ENCODE data around the gene CACNB2. TPM values are rescaled to one million over a fixed set of nuclear protein-coding genes. Genes with fewer than 3 reads are reported as not detected.
"Not testable (repeated sequence)": the region's sequence is repeated elsewhere in the genome, so short reads cannot be mapped to it uniquely, and the experiment has no call there.

The CACNB2 gene
- total and polyA plus RNA-seq, 4 donors, result 0.90 to 23.9 (median 3.7) TPM

- peak overlapping the region in 1 of 2 donors; percentile 41 for H3K27ac ChIP-seq (ENCODE audit: low read depth in 1 of 2, low read length in 1 of 2)
- no peaks in the 10 kb centered on the region for H3K27me3 ChIP-seq (ENCODE audit: control insufficient read depth in 3 of 3, insufficient read depth in 3 of 3, low read length in 2 of 3)
- WGBS, 2 donors, result 72 to 79% methylated on average over 5 of the region's 5 CpGs
- H3K4me3 ChIP-seq, result no peak overlapping the region
- H3K9me3 ChIP-seq (ENCODE audit: control insufficient read depth in 4 of 4, insufficient read depth in 3 of 4, low read length in 3 of 4), result peaks cover 0 to 1% (median 0%) of the 10 kb centered on the region in 4 donors
- TF ChIP-seq, protein P1, sequence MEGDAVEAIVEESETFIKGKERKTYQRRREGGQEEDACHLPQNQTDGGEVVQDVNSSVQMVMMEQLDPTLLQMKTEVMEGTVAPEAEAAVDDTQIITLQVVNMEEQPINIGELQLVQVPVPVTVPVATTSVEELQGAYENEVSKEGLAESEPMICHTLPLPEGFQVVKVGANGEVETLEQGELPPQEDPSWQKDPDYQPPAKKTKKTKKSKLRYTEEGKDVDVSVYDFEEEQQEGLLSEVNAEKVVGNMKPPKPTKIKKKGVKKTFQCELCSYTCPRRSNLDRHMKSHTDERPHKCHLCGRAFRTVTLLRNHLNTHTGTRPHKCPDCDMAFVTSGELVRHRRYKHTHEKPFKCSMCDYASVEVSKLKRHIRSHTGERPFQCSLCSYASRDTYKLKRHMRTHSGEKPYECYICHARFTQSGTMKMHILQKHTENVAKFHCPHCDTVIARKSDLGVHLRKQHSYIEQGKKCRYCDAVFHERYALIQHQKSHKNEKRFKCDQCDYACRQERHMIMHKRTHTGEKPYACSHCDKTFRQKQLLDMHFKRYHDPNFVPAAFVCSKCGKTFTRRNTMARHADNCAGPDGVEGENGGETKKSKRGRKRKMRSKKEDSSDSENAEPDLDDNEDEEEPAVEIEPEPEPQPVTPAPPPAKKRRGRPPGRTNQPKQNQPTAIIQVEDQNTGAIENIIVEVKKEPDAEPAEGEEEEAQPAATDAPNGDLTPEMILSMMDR (IDR thresholded peaks at IDR 0.05; ENCODE audit: control extremely low read depth, extremely low read depth), result no peak
- no peak overlapping the region for H3K9ac ChIP-seq (ENCODE audit: insufficient read depth in 1 of 2, low read length in 2 of 2)
- H3K4me1 ChIP-seq (ENCODE audit: control insufficient read depth in 5 of 5, insufficient read depth in 5 of 5, low read length in 5 of 5), result peaks cover 0 to 7% (median 0%) of the 10 kb centered on the region in 5 donors
- no peaks in the 10 kb centered on the region for H3K36me3 ChIP-seq (ENCODE audit: control insufficient read depth in 4 of 4, insufficient read depth in 4 of 4, low read length in 4 of 4)
- no peak for ATAC-seq (ENCODE audit: insufficient read depth, low FRiP score)
- no peak for DNase-seq
These were observed 297.3 kb downstream of the CACNB2 start for GRCh38 chr10:18437486-18437885.

GRCh38 chr10:18438361-18439126, 298.3 kb downstream of the CACNB2 start:
- 94% methylated on average over 17 of the region's 17 CpGs for whole genome bisulfite sequencing, 2 donors
- TF ChIP-seq, protein P1 (IDR thresholded peaks at IDR 0.05; ENCODE audit: control extremely low read depth, extremely low read depth), result no peak
- H3K4me3 ChIP-seq, result no peak overlapping the region
- ATAC-seq (ENCODE audit: insufficient read depth, low FRiP score) (no peak), DNase-seq (no peak)
- no peaks in the 10 kb centered on the region for H3K27me3 ChIP-seq (ENCODE audit: control insufficient read depth in 3 of 3, insufficient read depth in 3 of 3, low read length in 2 of 3)
- H3K4me1 ChIP-seq (ENCODE audit: control insufficient read depth in 5 of 5, insufficient read depth in 5 of 5, low read length in 5 of 5), result peaks cover 0 to 3% (median 0%) of the 10 kb centered on the region in 5 donors
- H3K9me3 ChIP-seq (ENCODE audit: control insufficient read depth in 4 of 4, insufficient read depth in 3 of 4, low read length in 3 of 4), result peaks cover 0 to 1% (median 0%) of the 10 kb centered on the region in 4 donors
- H3K36me3 ChIP-seq (ENCODE audit: control insufficient read depth in 4 of 4, insufficient read depth in 4 of 4, low read length in 4 of 4), result no peaks in the 10 kb centered on the region
- peak overlapping the region in 1 of 2 donors; percentile 86 for H3K27ac ChIP-seq (ENCODE audit: low read depth in 1 of 2, low read length in 1 of 2)
- no peak overlapping the region for H3K9ac ChIP-seq (ENCODE audit: insufficient read depth in 1 of 2, low read length in 2 of 2)

DNA sequence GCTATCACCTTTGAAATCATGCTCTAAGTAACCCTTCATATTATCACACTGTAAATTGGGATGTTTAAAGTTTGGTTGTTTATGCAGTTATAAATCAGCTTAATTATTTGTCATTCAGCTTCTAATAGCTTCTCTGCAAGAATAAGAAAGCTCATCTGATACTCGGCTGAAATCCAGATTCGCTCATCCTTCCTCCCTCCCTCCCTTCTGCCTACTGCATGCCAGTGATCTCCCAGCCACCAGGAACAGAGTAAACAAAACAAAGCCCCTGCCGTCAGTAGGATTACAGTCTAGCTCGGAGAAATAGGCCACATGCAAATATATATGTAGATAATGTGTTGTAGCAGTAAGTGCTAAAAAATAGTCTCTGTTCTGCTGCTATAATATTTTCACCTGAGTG, 299.4 kb downstream of the CACNB2 start:
- no peak overlapping the region for H3K4me3 ChIP-seq
- ATAC-seq (ENCODE audit: insufficient read depth, low FRiP score) (no peak), DNase-seq (no peak)
- TF ChIP-seq, protein P1 (IDR thresholded peaks at IDR 0.05; ENCODE audit: control extremely low read depth, extremely low read depth), result no peak
- H3K27me3 ChIP-seq (ENCODE audit: control insufficient read depth in 3 of 3, insufficient read depth in 3 of 3, low read length in 2 of 3), result no peaks in the 10 kb centered on the region
- H3K9me3 ChIP-seq (ENCODE audit: control insufficient read depth in 4 of 4, insufficient read depth in 3 of 4, low read length in 3 of 4), result peaks cover 0 to 1% (median 0%) of the 10 kb centered on the region in 4 donors
- H3K36me3 ChIP-seq (ENCODE audit: control insufficient read depth in 4 of 4, insufficient read depth in 4 of 4, low read length in 4 of 4), result no peaks in the 10 kb centered on the region
- H3K9ac ChIP-seq (ENCODE audit: insufficient read depth in 1 of 2, low read length in 2 of 2), result no peak overlapping the region
- peaks cover 0 to 3% (median 0%) of the 10 kb centered on the region in 5 donors for H3K4me1 ChIP-seq (ENCODE audit: control insufficient read depth in 5 of 5, insufficient read depth in 5 of 5, low read length in 5 of 5)
- peak overlapping the region in 1 of 2 donors; percentile 86 for H3K27ac ChIP-seq (ENCODE audit: low read depth in 1 of 2, low read length in 1 of 2)
- 86 to 89% methylated on average over 4 of the region's 4 CpGs for WGBS, 2 donors

DNA sequence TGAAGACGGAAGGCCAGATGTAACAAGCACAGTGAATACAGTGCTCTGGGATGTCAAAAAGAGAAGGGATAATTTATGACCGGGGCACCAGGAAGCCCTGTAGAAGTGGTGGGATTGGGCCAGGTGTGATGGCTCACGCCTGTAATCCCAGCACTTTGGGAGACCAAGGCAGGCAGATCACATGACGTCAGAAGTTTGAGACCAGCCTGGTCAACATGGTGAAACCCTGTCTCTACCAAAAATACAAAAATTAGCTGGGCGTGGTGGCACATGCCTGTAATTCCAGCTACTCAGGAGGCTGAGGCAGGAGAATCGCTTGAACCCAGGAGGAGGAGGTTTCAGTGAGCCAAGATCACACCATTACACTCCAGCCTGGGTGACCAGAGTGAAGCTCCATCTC, 305.4 kb downstream of the CACNB2 start:
- ATAC-seq (ENCODE audit: insufficient read depth, low FRiP score); H3K27me3 ChIP-seq (ENCODE audit: control insufficient read depth in 3 of 3, insufficient read depth in 3 of 3, low read length in 2 of 3); H3K9me3 ChIP-seq (ENCODE audit: control insufficient read depth in 4 of 4, insufficient read depth in 3 of 4, low read length in 3 of 4); H3K36me3 ChIP-seq (ENCODE audit: control insufficient read depth in 4 of 4, insufficient read depth in 4 of 4, low read length in 4 of 4); H3K9ac ChIP-seq (ENCODE audit: insufficient read depth in 1 of 2, low read length in 2 of 2); H3K27ac ChIP-seq (ENCODE audit: low read depth in 1 of 2, low read length in 1 of 2); H3K4me1 ChIP-seq (ENCODE audit: control insufficient read depth in 5 of 5, insufficient read depth in 5 of 5, low read length in 5 of 5); DNase-seq; H3K4me3 ChIP-seq: not testable (repeated sequence)
- 81 to 86% methylated on average over 6 of the region's 6 CpGs for WGBS, 2 donors

Data from lung (tissue), 12 donors.